NCI-H446 treated with DMSO at 0.1 percent for 48 hours (cell line): ENCODE results near the gene CRYBG3.
"Not testable (repeated sequence)": the region's sequence is repeated elsewhere in the genome, so short reads cannot be mapped to it uniquely, and the experiment has no call there.

Experiments used
- DNase-seq: peaks from one replicate; lab custom pipeline; 2025; lab: John Stamatoyannopoulos, UW

The CRYBG3 gene

GRCh38 chr3:97821774-97822358 lies at the start of gene CRYBG3:
Gene CRYBG3 (plus strand): TSS chr3:97822011. CDS start chr3:97822207, 196 bp downstream.
- peak; percentile 72 for DNase-seq

DNA sequence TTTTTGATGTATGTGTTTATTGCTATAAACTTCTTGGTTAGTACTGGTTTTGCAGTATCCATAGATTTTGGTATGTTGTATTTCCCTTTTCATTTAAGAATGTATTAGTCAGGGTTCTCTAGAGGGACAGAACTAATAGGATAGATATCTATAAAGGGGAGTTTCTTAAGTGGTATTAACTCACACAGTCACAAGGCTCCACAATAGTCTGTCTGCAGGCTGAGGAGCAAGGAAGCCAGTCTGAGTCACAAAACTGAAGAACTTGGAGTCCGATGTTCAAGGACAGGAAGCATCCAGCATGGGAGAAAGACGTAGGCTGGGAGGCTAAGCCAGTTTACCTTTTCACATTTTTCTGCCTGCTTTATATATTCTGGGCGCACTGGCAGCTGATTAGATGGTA lies 48.9 kb upstream of the CRYBG3 start:
- DNase-seq = no peak

- no peak for DNase-seq
Observed at GRCh38 chr3:97778152-97778551, 43.7 kb upstream of the CRYBG3 start.

DNA sequence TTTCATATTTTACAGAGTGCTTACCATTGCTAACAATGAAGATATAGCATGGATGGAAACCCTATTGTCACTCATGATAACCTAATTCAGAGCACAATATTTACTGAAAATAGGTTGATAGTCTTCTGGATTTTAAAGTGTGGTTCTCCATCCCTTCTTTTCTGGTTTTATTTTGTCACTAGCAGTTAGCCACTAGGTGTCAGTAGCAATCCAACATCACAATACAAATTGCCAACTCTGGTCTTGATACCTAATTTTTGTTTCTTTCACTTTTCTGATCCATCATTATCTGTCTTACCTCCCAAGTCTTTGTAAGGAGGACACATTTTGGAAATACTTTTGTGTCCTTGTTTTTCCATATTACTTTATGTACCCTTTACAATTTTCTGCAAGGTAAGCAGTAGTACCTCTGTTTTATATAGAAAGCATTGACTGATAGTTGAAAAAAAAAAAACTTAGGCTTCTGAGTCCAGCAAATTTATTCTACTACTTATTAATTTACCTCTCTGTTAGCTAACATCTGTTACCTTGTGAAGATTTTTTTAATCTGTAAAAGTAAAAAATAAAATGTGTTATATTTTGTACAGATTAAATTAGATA lies 28.3 kb upstream of the CRYBG3 start:
- peak; percentile 57 for DNase-seq

DNA sequence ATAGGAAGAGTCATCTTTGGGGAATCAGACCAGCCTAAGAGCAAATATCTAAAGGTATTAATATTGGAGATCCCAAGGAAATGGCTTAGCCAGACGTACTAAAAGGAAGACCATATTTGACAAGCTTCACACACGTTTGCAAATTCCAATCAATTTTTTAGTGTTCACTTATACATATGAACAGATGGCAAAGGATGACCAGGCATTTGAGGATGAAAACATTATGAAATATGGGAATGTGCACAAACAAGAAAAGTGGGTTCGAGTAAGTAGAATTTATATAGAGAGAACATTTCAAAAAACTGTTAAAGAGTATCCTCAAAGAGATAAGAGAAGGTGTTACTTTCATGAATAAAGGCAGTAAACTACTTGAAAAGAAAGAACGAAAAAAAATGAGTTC lies 25.9 kb upstream of the CRYBG3 start:
- DNase-seq = no peak

GRCh38 chr3:97804471-97804870 lies 17.3 kb upstream of the CRYBG3 start:
- DNase-seq = no peak

DNA sequence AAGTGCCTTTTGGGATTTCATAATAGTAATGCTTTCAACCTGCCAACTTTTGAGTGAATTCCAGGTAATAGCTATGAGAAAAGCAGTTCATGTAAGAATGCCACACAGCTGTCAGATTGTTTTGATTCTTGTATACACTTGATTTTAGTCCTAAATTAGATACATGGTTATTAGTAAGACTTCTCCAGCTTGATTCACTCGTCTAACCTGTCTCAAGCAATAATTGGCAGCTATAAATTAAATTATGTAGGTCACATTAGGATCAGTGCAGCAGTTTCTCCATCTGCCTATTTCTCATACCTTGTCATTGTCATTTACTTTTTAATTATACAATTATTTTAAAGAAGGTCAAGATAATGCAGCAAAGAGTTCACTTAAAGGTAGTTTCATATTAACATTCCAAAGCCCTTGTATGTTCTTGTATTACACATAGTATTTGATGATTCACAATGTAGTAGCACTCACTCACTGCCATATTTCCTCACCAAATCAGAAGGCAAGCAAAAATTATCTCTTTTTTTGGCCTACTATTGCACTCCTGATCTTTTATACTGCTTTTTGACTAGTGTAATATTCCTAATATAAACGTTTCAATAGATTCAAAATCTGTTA lies 10.9 kb upstream of the CRYBG3 start:
- DNase-seq = no peak

DNA sequence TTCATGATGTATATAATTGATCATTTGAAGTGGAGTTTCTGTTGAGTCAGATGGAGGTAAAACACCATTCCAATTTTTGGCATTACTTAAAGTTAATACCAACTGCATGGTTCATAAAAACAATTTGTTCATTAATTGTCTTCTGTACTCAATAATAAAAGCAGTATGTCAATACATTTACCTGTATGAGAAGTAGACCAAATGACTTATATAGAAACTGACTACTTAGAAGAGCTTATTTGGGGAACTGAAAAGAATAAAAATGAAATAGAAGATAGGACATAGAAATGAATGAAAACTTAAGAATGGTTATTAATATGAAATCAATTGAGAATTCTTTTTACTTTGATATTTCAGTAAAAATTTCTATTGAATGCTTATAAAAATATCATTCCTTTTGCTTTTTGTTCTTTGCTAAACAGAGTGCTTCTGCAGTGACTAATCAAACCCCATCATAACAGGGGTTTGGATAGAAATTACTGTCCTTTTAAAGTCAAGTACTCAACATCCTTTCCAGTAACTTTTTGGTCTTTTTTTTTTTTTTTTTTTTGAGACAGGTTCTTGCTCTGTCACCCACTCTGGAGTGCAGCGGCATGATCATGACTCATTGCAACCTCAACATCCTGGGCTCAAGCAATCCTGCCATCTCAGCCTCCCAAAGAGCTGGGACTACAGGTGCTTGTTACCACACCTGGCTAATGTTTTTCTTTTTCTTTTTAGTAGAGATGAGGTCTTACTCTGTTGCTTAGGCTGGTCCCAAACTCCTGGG lies 6.5 kb upstream of the CRYBG3 start:
- DNase-seq = no peak

GRCh38 chr3:97816811-97817210 lies 5.0 kb upstream of the CRYBG3 start:
- no peak for DNase-seq

GRCh38 chr3:97817965-97818364 lies 3.8 kb upstream of the CRYBG3 start:
- peak; percentile 95 for DNase-seq

DNA sequence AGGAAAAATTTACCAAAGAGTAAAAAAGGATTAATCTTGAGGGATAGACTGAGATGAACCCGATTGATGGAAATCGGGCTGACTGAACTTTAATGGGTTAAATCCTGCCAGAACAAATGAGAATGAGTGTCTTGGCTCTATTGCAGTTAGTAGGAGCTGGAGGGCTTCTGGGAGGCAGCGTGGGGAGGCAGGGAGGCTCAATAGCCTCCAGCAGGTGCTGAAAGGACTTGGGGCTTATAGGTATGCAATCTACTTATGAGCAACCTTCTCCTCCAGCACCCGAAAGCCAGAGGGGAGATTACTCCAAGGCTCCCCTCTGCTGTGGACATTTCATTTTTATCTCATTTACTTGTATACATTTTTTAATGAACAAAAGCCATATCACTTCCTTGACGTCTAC lies 1.0 kb upstream of the CRYBG3 start:
- DNase-seq = no peak

DNA sequence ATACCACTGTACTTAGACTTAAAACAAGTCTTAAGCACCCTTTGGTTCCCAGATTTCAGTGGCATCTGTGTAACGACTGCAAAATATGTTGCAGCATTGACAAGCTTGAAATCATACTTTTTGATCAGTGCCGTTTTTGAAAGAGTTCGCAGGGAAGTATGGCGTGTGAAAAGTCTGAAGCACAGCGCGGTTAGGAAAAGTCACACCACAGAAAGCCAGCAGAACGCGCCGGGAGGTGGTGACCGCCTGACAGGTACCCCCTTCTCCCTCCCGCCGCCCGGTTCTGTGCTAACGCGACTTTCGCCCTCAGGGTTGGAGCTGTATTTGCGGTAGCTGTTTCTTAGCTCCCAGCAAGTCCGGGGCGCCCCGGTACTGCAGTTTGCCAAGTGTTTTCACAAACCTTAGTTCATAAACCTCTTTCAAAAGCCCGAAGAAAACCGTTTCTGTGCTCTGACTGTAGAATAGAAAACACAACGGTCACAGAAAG lies 481 bp upstream of the CRYBG3 start:
- DNase-seq = no peak

GRCh38 chr3:97822359-97822775 lies 556 bp downstream of the CRYBG3 start:
- no peak for DNase-seq

DNA sequence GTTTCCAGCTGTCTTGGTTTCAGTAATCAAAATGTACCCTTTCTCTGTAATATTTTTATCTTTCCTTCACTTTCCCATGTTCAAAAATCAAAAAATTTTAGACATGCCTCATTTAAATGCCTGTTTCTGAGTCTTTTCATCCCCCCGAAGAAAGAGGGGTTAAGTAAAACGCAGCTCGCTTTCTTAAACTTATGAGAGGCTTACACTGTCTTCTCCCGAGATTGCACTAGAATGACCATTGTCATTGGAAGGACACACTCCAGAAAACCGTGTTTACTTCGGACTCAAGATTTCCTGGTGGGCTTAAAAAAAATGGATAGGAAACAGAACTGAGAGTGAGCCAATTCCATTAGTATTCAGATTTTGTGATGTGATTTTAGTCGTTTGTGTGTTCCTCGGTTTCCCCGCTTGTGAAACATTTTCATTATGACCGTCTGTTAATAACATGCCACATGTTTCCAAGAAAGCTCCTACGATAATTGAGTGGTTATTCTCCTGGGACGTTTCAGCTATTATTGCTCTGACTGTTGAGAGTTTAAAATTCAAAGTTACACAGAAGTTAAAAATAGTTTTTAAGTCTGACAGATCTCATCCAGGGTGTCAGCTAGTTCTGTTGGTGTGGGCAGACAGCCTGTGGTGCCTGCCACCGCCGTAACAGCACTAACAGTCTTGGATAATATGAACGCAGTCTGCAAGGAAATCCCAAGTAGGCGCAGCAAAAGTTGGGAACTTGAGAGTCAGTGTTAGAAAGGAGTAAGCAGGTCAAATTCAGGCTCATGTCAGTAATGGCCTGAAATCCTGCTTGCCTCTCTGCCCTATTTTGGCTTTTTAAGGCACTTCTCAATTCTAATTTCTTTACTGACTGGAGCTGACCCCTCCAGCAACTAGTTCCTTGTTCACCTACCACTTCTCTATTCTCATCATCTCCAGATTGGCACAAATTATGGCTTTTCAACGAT lies 1.5 kb downstream of the CRYBG3 start:
- DNase-seq = no peak

- no peak for DNase-seq
Observed at GRCh38 chr3:97825101-97825500, 3.3 kb downstream of the CRYBG3 start.

- DNase-seq = no peak
Observed at GRCh38 chr3:97827741-97828471, 6.1 kb downstream of the CRYBG3 start.

DNA sequence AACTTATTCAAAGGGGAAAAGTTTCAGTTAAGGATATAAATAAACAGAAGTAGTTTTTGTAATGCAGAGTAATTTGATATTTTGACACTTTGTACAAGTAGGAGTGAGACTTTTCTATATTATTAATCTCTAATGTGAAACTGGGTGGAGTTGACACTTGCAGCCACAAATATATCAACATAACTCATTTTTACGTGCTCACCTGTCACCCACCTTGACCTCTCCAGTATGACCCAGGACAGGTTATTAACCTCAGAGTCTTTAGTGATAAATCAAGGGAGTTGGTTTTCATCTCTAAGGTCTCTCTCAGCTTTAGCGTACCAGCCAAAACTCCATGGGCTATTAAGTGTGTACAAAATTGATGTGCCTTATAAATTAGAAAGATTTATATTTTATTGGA lies 7.4 kb downstream of the CRYBG3 start:
- DNase-seq = no peak

DNA sequence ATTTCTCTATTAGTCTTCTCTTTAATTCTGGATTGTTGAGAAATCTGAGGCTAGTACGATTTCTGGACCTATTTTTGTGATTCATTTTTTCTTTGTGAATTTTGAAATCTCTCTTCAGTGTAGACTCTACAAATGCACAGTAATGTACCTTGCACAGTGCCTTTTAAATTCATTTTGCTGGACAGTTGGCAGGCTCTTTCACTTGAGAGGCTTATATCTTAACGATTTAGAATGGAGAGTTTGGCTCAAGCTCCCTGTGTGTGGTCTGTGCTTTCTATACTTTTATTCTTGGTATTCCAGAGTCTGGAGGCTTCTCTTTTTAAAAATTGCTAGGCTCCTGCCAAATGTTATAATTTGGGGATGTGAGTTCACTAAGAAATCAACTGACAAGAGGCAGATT lies 8.8 kb downstream of the CRYBG3 start:
- no peak for DNase-seq

DNA sequence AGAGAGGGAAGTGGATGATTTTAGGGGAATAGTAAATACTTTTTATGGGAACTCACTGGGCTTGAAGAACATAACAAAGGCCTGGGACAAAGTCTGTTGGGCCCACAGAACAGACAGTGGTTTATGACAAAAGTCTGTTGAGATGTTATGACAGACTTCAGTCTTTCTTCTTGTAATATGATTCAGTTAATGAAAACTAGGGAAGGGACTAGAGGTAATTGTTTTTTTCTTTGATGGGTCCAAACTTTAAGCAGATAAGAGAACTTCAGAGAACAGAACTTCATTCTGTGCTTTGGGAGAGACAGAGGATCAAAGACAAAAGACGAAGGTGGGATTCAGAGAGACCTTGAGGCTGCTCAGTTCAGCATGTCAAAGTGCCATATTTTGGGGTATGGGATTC lies 9.3 kb downstream of the CRYBG3 start:
- no peak for DNase-seq

DNA sequence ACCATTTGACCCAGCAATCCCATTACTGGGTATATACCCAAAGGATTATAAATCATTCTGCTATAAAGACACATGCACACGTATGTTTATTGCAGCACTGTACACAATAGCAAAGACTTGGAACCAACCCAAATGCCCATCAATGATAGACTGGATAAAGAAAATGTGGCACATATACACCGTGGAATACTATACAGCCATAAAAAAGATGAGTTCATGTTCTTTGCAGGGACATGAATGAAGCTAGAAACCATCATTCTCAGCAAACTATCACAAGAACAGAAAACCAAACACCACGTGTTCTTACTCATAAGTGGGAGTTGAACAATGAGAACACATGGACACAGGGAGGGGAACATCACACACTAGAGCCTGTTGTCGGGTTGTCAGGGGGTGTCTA lies 11.4 kb downstream of the CRYBG3 start:
- not testable (repeated sequence) for DNase-seq

DNA sequence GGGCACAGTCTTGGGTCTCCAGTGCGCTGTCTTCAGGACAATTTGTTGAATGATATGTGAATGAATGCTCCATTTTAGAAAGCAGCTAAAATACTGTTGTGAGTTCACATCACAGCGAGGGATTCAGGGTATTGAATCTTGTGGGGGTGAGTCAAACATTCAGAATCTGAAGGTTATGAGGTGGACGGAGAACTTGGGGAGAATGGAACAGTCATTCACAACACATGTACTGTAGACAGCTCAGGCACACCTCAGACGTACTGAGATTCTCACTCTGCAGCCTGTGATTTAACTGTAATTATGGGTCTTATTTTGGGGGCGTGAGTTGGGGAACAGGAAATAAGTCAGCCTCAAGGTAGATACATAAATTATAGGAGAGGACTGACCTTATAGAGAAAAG lies 13.9 kb downstream of the CRYBG3 start:
- no peak for DNase-seq
